ENCODE measurements around the gene CFAP97.

DNA sequence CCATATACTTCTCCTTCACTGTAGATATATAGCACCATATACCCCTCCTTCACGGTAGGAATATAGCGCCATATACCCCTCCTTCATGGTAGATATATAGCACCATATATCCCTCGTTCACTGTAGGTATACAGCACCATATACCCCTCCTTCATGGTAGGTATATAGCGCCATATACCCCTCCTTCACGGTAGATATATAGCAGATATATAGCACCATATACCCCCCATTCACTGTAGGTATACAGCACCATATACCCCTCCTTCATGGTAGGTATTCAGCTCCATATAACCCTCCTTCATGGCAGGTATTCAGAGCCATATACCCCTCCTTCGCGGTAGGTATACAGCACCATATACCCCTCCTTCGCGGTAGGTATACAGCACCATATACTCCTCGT is 18.1 kb upstream of the CFAP97 start:
- TF ChIP-seq, protein P1, sequence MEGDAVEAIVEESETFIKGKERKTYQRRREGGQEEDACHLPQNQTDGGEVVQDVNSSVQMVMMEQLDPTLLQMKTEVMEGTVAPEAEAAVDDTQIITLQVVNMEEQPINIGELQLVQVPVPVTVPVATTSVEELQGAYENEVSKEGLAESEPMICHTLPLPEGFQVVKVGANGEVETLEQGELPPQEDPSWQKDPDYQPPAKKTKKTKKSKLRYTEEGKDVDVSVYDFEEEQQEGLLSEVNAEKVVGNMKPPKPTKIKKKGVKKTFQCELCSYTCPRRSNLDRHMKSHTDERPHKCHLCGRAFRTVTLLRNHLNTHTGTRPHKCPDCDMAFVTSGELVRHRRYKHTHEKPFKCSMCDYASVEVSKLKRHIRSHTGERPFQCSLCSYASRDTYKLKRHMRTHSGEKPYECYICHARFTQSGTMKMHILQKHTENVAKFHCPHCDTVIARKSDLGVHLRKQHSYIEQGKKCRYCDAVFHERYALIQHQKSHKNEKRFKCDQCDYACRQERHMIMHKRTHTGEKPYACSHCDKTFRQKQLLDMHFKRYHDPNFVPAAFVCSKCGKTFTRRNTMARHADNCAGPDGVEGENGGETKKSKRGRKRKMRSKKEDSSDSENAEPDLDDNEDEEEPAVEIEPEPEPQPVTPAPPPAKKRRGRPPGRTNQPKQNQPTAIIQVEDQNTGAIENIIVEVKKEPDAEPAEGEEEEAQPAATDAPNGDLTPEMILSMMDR (IDR thresholded peaks at IDR 0.05), result no peak
- TF ChIP-seq POLR2A (IDR thresholded peaks at IDR 0.05), result no peak
